ENCODE results near the gene VRK1. TPM values are rescaled to one million over a fixed set of nuclear protein-coding genes. Genes with fewer than 3 reads are reported as not detected.
"Not testable (repeated sequence)": the region's sequence is repeated elsewhere in the genome, so short reads cannot be mapped to it uniquely, and the experiment has no call there.

VRK1 gene, protein sequence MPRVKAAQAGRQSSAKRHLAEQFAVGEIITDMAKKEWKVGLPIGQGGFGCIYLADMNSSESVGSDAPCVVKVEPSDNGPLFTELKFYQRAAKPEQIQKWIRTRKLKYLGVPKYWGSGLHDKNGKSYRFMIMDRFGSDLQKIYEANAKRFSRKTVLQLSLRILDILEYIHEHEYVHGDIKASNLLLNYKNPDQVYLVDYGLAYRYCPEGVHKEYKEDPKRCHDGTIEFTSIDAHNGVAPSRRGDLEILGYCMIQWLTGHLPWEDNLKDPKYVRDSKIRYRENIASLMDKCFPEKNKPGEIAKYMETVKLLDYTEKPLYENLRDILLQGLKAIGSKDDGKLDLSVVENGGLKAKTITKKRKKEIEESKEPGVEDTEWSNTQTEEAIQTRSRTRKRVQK
- 10 to 100 TPM; 58.0 to 70.8 (median 66.0) TPM for total RNA-seq

GRCh38 chr14:96796851-96797581 is at the start of gene VRK1:
Gene VRK1, plus strand, starts transcription at chr14:96797382. Its CDS starts 36,090 bp downstream, at chr14:96833472.
- H3K36me3 Mint-ChIP-seq (ENCODE audit: insufficient read depth), result no peaks in the 10 kb centered on the region
- H3K4me1 Mint-ChIP-seq (ENCODE audit: low read depth), result peaks cover 22% of the 10 kb centered on the region
- peak within 1 kb of the TSS; percentile 93 for H3K4me3 Mint-ChIP-seq
- ATAC-seq (peak; percentile 98), DNase-seq (peak; percentile 93)
- no peaks in the 10 kb centered on the region for H3K27me3 Mint-ChIP-seq (ENCODE audit: low read depth)
- no peaks in the 10 kb centered on the region for H3K9me3 Mint-ChIP-seq

GRCh38 chr14:96747608-96748007 is 49.6 kb upstream of the VRK1 start:
- no peak for DNase-seq
- H3K9me3 Mint-ChIP-seq, result no peaks in the 10 kb centered on the region
- H3K27me3 Mint-ChIP-seq (ENCODE audit: low read depth), result peaks cover 33% of the 10 kb centered on the region
- H3K4me3 Mint-ChIP-seq, result no peak overlapping the region
- H3K4me1 Mint-ChIP-seq (ENCODE audit: low read depth), result no peaks in the 10 kb centered on the region
- no peak for ATAC-seq
- no peaks in the 10 kb centered on the region for H3K36me3 Mint-ChIP-seq (ENCODE audit: insufficient read depth)

DNA sequence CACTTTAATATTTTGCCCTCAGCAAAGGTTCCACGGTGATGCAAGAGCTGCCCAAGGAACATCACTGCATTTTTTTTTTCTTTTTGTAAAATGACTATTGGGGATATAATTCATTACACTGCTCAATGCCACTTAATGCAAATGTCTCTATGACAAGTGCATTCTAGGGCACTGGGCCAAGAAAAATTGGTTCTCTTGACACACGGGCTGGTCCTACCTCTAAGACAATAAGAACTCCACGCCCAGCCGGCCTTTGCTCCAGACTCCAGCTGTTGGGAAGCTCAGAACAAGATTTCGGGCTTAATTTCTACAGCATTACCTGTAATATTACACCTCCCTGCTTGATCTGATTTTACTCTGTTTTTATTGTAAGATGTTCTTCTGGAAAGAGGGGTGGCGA is 48.8 kb upstream of the VRK1 start:
- Mint-ChIP-seq H3K27me3 (ENCODE audit: low read depth) (peaks cover 29% of the 10 kb centered on the region), H3K9me3 (no peaks in the 10 kb centered on the region), H3K36me3 (ENCODE audit: insufficient read depth) (no peaks in the 10 kb centered on the region), H3K4me3 (no peak overlapping the region), H3K4me1 (ENCODE audit: low read depth) (no peaks in the 10 kb centered on the region)
- DNase-seq, result no peak
- ATAC-seq, result no peak

GRCh38 chr14:96751505-96751904 is 45.7 kb upstream of the VRK1 start:
- no peak for DNase-seq
- Mint-ChIP-seq H3K27me3 (ENCODE audit: low read depth) (peaks cover 13% of the 10 kb centered on the region), H3K9me3 (no peaks in the 10 kb centered on the region), H3K4me3 (no peak overlapping the region), H3K4me1 (ENCODE audit: low read depth) (no peaks in the 10 kb centered on the region), H3K36me3 (ENCODE audit: insufficient read depth) (no peaks in the 10 kb centered on the region)
- ATAC-seq, result no peak

GRCh38 chr14:96752125-96752524 is 45.1 kb upstream of the VRK1 start:
- ATAC-seq (no peak), DNase-seq (no peak)
- no peaks in the 10 kb centered on the region for H3K4me1 Mint-ChIP-seq (ENCODE audit: low read depth)
- no peaks in the 10 kb centered on the region for H3K9me3 Mint-ChIP-seq
- H3K36me3 Mint-ChIP-seq (ENCODE audit: insufficient read depth), result no peaks in the 10 kb centered on the region
- H3K4me3 Mint-ChIP-seq, result no peak overlapping the region
- H3K27me3 Mint-ChIP-seq (ENCODE audit: low read depth), result peaks cover 16% of the 10 kb centered on the region

DNA sequence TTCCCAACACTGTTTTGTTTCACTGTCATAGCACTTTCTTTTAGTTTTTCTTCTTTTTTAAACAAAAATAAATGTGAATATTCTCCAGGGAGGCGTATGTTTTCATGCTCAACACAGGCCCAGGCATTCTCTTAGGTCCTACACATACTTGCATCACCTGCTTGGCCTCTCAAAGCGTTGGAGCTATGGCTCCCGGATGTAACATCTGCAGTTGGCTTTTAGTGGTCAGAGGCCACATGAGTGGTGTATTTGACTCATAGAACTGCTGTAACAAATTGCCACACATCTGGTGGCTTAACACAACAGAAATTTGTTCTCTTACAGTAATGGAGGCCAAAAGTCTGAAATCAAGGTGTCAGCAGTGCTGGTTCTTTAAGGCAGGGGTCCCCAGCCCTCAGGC is 44.6 kb upstream of the VRK1 start:
- no peak for ATAC-seq
- H3K9me3 Mint-ChIP-seq, result no peaks in the 10 kb centered on the region

DNA sequence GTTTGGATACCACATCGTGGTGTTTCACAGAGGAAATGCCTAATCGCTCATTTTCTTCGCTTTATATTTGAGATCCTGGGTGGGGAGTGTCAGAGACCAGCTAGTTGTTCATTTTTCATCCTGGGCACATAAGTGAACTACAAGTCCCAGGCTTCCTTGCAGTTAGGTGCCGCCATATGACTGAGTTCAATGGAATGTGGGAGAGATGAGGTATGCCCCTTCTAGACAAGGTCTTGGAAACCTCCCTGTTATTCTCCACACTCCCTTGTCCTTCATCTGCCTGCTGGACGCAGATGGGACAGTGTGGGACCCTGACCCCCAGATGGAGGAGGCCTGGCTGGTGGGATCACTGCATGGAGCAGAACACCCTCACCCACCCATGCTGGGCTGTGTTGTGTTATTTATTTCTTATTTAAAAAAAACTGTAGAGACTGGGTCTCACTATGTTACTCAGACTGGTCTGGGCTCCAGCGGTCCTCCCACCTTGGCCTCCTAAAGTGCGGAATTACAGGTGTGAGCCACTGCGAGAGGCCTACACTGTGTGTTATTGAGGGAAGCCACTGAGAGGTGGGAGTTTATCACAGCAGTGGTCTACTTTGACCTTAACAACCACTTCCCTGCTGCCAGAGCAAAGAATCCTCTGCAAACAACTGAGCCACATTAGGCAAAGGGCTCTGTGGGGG is 42.9 kb upstream of the VRK1 start:
- no peak overlapping the region for H3K4me3 Mint-ChIP-seq
- DNase-seq, result no peak
- no peaks in the 10 kb centered on the region for H3K9me3 Mint-ChIP-seq
- no peaks in the 10 kb centered on the region for H3K36me3 Mint-ChIP-seq (ENCODE audit: insufficient read depth)
- peaks cover 21% of the 10 kb centered on the region for H3K27me3 Mint-ChIP-seq (ENCODE audit: low read depth)
- no peaks in the 10 kb centered on the region for H3K4me1 Mint-ChIP-seq (ENCODE audit: low read depth)
- ATAC-seq, result no peak

More for the DNA sequence above, 44.6 kb upstream of the VRK1 start:
- Mint-ChIP-seq H3K4me3 (no peak overlapping the region), H3K4me1 (ENCODE audit: low read depth) (no peaks in the 10 kb centered on the region), H3K27me3 (ENCODE audit: low read depth) (peaks cover 21% of the 10 kb centered on the region), H3K36me3 (ENCODE audit: insufficient read depth) (no peaks in the 10 kb centered on the region)
- DNase-seq, result no peak

- H3K4me3 Mint-ChIP-seq, result no peak overlapping the region
- H3K4me1 Mint-ChIP-seq (ENCODE audit: low read depth), result no peaks in the 10 kb centered on the region
- no peaks in the 10 kb centered on the region for H3K36me3 Mint-ChIP-seq (ENCODE audit: insufficient read depth)
- H3K9me3 Mint-ChIP-seq, result no peaks in the 10 kb centered on the region
- H3K27me3 Mint-ChIP-seq (ENCODE audit: low read depth), result peaks cover 18% of the 10 kb centered on the region
- no peak for ATAC-seq
- DNase-seq, result no peak
These were observed 42.4 kb upstream of the VRK1 start for GRCh38 chr14:96754845-96755184.

GRCh38 chr14:96756745-96757144 is 40.4 kb upstream of the VRK1 start:
- DNase-seq (no peak), ATAC-seq (no peak)
- no peaks in the 10 kb centered on the region for H3K4me1 Mint-ChIP-seq (ENCODE audit: low read depth)
- no peak overlapping the region for H3K4me3 Mint-ChIP-seq
- H3K36me3 Mint-ChIP-seq (ENCODE audit: insufficient read depth), result no peaks in the 10 kb centered on the region
- no peaks in the 10 kb centered on the region for H3K9me3 Mint-ChIP-seq
- H3K27me3 Mint-ChIP-seq (ENCODE audit: low read depth), result peaks cover 18% of the 10 kb centered on the region

- H3K4me3 Mint-ChIP-seq, result no peak overlapping the region
- peaks cover 18% of the 10 kb centered on the region for H3K27me3 Mint-ChIP-seq (ENCODE audit: low read depth)
- no peak for ATAC-seq
These were observed 39.7 kb upstream of the VRK1 start for GRCh38 chr14:96757456-96757855.

DNA sequence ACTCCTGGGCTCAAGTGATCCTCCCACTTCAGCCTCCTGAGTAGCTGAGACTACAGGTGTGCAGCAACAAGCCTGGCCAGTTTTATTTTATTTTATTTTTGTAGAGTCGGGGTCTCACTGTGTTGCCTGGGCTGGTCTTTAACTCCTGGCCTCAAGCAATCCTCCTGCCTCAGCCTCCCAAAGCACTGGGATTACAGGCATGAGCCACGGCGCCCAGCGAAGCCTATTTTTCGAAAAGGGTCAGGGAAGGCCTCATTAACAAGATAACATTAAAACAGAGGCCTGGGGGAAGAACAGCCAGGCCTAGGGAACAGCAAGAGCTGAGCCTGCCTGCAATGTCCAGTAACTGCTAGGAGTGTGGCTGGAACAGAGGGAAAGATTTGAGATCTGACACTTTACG is 36.1 kb upstream of the VRK1 start:
- H3K27me3 Mint-ChIP-seq (ENCODE audit: low read depth), result peaks cover 13% of the 10 kb centered on the region
- DNase-seq, result no peak
- no peak for ATAC-seq
- no peak overlapping the region for H3K4me3 Mint-ChIP-seq
- no peaks in the 10 kb centered on the region for H3K9me3 Mint-ChIP-seq
- no peaks in the 10 kb centered on the region for H3K4me1 Mint-ChIP-seq (ENCODE audit: low read depth)
- no peaks in the 10 kb centered on the region for H3K36me3 Mint-ChIP-seq (ENCODE audit: insufficient read depth)

More at GRCh38 chr14:96757456-96757855, 39.7 kb upstream of the VRK1 start:
- Mint-ChIP-seq H3K4me1 (ENCODE audit: low read depth) (no peaks in the 10 kb centered on the region), H3K36me3 (ENCODE audit: insufficient read depth) (no peaks in the 10 kb centered on the region), H3K9me3 (no peaks in the 10 kb centered on the region)
- DNase-seq, result no peak

GRCh38 chr14:96762650-96763049 is 34.5 kb upstream of the VRK1 start:
- Mint-ChIP-seq H3K4me1 (ENCODE audit: low read depth) (no peaks in the 10 kb centered on the region), H3K27me3 (ENCODE audit: low read depth) (peaks cover 2% of the 10 kb centered on the region), H3K36me3 (ENCODE audit: insufficient read depth) (no peaks in the 10 kb centered on the region), H3K4me3 (no peak overlapping the region), H3K9me3 (no peaks in the 10 kb centered on the region)
- DNase-seq (no peak), ATAC-seq (peak; percentile 96 to 99)

- no peaks in the 10 kb centered on the region for H3K36me3 Mint-ChIP-seq (ENCODE audit: insufficient read depth)
- no peaks in the 10 kb centered on the region for H3K9me3 Mint-ChIP-seq
- no peaks in the 10 kb centered on the region for H3K4me1 Mint-ChIP-seq (ENCODE audit: low read depth)
- DNase-seq (no peak), ATAC-seq (no peak)
- no peak overlapping the region for H3K4me3 Mint-ChIP-seq
- peaks cover 7% of the 10 kb centered on the region for H3K27me3 Mint-ChIP-seq (ENCODE audit: low read depth)
These were observed 33.2 kb upstream of the VRK1 start for GRCh38 chr14:96764012-96764411.

DNA sequence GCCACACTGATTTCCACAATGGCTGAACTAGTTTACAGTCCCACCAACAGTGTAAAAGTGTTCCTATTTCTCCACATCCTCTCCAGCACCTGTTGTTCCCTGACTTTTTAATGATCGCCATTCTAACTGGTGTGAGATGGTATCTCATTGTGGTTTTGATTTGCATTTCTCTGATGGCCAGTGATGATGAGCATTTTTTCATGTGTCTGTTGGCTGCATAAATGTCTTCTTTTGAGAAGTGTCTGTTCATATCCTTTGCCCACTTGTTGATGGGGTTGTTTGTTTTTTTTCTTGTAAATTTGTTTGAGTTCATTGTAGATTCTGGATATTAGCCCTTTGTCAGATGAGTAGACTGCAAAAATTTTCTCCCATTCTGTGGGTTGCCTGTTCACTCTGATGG is 32.0 kb upstream of the VRK1 start:
- not testable (repeated sequence) for H3K4me1 Mint-ChIP-seq (ENCODE audit: low read depth); ATAC-seq; DNase-seq; H3K36me3 Mint-ChIP-seq (ENCODE audit: insufficient read depth); H3K4me3 Mint-ChIP-seq; H3K9me3 Mint-ChIP-seq
- peaks cover 14% of the 10 kb centered on the region for H3K27me3 Mint-ChIP-seq (ENCODE audit: low read depth)

Data from activated T-cell treated with anti-CD3 and anti-CD28 coated beads, Interleukin-2, amount 50 U/mL, for 4 hours (primary cell).